ENCODE measurements around the gene PARVG.

DNA sequence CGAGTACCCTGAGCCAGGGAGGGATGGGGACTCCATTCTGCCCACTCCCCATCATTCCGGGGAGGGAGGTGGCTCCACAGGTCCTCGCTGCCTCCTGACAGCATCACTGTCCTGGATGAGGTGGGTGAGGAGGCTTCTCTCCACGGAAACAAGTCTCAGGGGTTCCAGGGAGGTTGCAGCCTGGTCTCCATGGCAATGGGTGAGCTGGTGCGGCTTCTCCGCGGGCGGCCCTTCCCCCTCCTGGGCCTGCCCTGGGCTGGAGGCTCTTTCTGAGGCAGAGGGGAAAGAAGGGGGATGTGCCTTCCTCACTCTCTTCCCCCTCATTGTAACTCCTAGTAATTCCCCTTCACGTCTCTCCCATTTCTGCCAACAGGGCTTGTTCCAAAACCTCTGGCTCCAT, 37.1 kb upstream of the PARVG start:
- TF ChIP-seq, protein P1, sequence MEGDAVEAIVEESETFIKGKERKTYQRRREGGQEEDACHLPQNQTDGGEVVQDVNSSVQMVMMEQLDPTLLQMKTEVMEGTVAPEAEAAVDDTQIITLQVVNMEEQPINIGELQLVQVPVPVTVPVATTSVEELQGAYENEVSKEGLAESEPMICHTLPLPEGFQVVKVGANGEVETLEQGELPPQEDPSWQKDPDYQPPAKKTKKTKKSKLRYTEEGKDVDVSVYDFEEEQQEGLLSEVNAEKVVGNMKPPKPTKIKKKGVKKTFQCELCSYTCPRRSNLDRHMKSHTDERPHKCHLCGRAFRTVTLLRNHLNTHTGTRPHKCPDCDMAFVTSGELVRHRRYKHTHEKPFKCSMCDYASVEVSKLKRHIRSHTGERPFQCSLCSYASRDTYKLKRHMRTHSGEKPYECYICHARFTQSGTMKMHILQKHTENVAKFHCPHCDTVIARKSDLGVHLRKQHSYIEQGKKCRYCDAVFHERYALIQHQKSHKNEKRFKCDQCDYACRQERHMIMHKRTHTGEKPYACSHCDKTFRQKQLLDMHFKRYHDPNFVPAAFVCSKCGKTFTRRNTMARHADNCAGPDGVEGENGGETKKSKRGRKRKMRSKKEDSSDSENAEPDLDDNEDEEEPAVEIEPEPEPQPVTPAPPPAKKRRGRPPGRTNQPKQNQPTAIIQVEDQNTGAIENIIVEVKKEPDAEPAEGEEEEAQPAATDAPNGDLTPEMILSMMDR (IDR thresholded peaks at IDR 0.05; ENCODE audit: low read depth, low read length, poor library complexity, severe bottlenecking), result no peak
- TF ChIP-seq EZH2phosphoT487 (IDR thresholded peaks at IDR 0.05; ENCODE audit: borderline replicate concordance, low read length), result no peak
